HG03175 (cell line): ENCODE measurements around the gene MTERF1.
A peak's percentile ranks its signal among the peaks of the same experiment; 100 is the strongest.
"Not testable (repeated sequence)": the region's sequence is repeated elsewhere in the genome, so short reads cannot be mapped to it uniquely, and the experiment has no call there.

Experiments
- ATAC-seq: cut with Tn5 transposase; IDR thresholded peaks from one replicate; pipeline ENCODE4 v1.9.1; 2021; ENCODE audit warnings: mild to moderate bottlenecking, moderate library complexity; ENCODE audit not compliant: unreplicated experiment

Gene MTERF1

GRCh38 chr7:91887336-91888213 is 7.1 kb upstream of the MTERF1 start:
- ATAC-seq = not testable (repeated sequence)

- ATAC-seq = no peak
Observed at GRCh38 chr7:91883676-91884362, 3.3 kb upstream of the MTERF1 start.

DNA sequence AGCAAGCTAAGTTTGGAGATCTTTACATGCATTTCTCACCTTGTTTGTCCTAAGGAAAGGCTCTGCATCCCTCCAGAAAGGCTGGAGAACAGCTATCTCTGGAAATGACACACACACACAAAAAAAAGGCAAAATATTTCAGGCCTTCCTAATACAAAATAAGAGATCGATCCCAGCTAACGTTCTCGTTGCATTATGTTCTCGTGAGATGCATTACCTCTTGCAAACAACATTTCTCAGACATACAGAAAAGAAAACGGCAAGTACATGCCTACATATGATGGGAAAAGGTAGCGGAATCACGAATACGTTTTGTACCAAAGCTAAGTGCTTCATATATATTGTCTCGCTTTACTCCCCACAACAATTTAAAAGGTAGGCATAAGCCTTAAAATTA is 488 bp downstream of the MTERF1 start:
- peak; percentile 8 for ATAC-seq

DNA sequence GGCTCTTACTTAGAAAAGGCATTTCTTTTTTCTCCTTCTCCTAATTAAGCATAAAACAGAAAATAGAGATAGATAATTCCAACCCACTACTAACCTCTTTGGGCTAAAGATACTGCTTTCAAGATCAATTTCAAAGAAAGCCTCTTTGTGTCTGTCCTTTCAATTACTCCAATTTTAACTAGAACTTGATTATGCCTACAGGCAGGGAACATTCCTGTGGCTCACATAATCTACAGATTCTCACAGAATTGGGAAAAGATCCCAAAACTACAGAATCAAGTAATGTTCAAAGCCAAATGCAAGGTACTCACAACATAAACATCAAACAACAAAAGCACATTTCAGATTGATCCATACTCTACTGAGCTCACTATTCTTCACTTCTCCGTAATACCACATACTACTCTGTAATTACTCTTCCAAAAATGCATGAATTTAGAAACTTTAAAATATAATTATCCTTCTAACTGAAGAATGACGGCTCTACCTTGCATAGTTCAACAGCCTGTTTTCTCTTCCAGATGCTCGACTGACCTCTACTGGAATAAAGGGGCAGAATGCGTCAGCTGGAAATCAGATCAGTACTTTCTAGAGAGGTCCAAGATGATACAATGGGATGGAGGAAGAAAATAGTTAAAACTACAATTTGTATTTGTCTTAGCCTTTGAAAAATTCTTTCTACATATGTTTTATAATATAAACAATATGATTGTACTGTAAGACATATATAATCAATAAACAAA is 3.9 kb downstream of the MTERF1 start:
- no peak for ATAC-seq

- ATAC-seq = no peak
Observed at GRCh38 chr7:91875851-91876250, 4.7 kb downstream of the MTERF1 start.

DNA sequence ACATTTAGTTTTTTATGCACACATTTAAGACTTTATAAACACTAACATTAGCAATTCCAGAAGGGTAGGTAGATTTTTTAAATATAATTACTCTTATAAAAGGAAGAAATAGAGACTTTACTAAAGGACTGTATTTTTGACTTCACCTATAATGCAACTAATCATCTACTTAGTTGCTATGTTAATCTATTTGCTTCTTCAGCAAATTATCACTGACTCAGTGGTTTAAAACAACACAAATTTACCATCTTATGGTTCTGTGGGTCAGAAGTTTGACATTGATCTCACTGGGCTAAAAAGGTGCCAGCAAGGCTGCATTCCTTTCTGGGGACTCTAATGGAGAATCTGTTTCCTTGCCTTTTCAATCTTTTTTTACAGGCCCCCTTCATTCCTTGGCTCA is 7.6 kb downstream of the MTERF1 start:
- ATAC-seq = no peak

DNA sequence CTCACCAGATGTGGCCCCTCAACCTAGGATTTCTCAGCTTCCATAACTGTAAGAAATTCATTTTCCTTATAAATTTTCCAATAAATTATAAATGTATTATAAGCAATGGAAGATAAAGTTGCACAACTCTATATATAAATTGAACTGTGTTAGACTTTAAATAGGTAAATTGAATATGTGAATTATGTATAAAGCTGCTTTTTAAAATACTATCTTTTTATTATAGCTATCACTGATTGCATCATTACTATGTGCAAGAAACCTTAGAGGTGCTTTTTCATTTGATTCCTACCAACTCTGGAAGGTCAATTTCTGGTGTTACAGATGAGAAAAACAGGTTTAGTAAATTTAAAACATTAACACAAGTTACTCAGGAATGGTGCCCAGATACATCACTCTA is 8.4 kb downstream of the MTERF1 start:
- no peak for ATAC-seq

GRCh38 chr7:91869661-91870060 is 10.8 kb downstream of the MTERF1 start:
- ATAC-seq = no peak

- no peak for ATAC-seq
Observed at GRCh38 chr7:91866599-91867148, 13.8 kb downstream of the MTERF1 start.

- ATAC-seq = no peak
Observed at GRCh38 chr7:91865511-91865910, 15.0 kb downstream of the MTERF1 start.

DNA sequence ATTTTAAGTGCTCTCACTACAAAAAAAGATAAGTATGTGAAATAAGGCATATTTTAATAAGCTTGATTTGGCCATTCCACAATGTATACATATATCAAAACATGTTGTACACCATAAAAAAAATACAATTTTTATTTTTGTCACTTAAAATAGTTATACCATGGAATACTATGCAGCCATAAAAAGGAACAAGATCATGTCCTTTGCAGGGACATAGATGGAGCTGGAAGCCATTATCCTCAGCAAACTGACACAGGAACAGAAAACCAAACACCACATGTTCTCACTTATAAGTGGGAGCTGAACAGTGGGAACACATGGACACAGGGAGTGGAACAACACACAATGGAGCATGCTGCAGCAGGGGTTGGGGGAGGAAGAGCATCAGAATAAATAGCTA is 15.9 kb downstream of the MTERF1 start:
- ATAC-seq = not testable (repeated sequence)

- no peak for ATAC-seq
Observed at GRCh38 chr7:91864070-91864469, 16.4 kb downstream of the MTERF1 start.

GRCh38 chr7:91852263-91852741 is 28.2 kb downstream of the MTERF1 start:
- peak; percentile 81 for ATAC-seq

GRCh38 chr7:91850455-91850854 is 30.0 kb downstream of the MTERF1 start:
- ATAC-seq = no peak

DNA sequence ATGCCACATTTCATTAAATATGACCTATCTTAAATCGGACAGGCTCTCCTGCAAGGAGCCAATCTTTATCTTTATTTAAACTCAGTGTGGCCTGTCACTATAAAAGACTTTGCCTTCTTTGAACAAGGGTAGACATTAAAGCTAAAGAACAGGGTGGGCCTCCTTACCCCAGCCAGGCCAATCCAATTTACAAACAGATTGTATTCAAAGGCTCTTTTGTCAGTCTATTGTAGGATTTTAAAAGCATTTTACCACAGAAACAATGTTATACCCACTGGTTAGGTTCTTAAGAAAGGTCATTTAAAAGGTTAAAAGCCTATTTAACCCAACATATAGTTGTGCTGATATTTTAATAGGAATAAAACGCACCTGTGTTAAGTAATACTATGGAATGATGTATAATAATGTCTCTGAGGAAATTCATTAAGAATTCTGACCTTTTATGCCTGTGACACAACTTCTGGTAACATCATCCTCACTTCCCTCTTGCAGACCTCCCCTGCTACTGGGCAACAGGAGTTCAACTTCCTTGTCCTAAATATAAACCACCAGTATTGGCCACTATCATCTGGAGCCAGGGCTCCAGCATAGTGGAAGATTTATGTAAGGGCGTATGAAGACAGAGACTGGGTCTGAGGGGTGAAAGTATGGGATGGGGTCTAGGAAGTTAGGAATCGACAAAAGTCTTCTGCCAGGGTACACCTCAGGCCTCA is 32.5 kb downstream of the MTERF1 start:
- ATAC-seq = no peak

GRCh38 chr7:91847231-91847630 is 33.3 kb downstream of the MTERF1 start:
- ATAC-seq = no peak

- ATAC-seq = no peak
Observed at GRCh38 chr7:91846436-91846835, 34.1 kb downstream of the MTERF1 start.

- peak; percentile 87 for ATAC-seq
Observed at GRCh38 chr7:91843831-91844230, 36.7 kb downstream of the MTERF1 start.

GRCh38 chr7:91838439-91838838 is 42.1 kb downstream of the MTERF1 start:
- ATAC-seq = no peak

DNA sequence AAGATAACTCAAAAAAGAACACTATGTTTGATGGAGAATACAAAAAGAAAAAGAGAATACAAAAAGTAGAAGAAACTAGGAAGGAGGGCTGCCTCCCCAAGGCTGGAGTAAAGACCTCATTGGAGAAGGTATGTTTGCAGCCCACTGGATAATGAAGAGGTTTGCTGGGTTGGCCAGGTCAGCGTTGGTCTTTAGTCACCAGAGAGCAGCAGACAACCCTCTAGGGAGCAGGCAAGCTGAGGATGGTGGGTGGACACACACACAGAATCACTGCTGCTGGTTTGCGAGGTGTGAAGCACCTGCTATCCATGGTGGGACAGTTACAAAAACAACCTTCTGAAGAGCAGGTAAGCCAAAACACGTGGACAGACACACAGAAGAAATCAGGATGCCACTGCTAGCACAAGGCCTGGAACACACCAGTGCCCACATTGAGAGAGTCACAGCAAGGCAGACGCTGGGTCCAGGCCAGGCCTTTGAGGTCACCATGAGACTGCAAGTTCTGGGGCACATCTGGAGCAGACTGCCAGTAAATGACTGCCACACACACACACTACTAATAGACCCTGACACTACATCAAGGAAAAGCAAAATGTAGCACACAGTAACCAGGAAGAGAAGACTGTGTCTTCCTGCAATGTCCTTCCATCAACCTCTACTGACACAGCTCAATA is 43.0 kb downstream of the MTERF1 start:
- ATAC-seq = no peak
